ENCODE data around the gene ACP6. TPM values are rescaled to one million over a fixed set of nuclear protein-coding genes. Genes with fewer than 3 reads are reported as not detected.
"Not testable (repeated sequence)": the region's sequence is repeated elsewhere in the genome, so short reads cannot be mapped to it uniquely, and the experiment has no call there.

The ACP6 gene
- polyA plus RNA-seq, 2 of the 4 experiments (the other 2 are of a cell fraction), result 14.9 to 26.2 TPM

GRCh38 chr1:147618077-147618569 lies 52.2 kb downstream of the ACP6 start (continued):
- no peak for TF ChIP-seq PHF8 (IDR thresholded peaks at IDR 0.05; ENCODE audit: borderline replicate concordance, low read depth)
- TF ChIP-seq POLR2A (IDR thresholded peaks at IDR 0.05; ENCODE audit: low read length), result no peak
- TF ChIP-seq CBX2 (IDR thresholded peaks at IDR 0.05; ENCODE audit: borderline replicate concordance, low read depth), result no peak

- FAIRE-seq, CTCF ChIA-PET: not testable (repeated sequence)
These were observed 55.4 kb downstream of the ACP6 start for GRCh38 chr1:147614966-147615365.

GRCh38 chr1:147613506-147613905 lies 56.8 kb downstream of the ACP6 start:
- FAIRE-seq, result no peak
- Histone ChIP-seq H3K4me3 (no peak overlapping the region), H3K4me1 (peaks cover 22% of the 10 kb centered on the region), H3K4me2 (no peak overlapping the region), H3K27ac (no peak overlapping the region), H3K9me3 (no peaks in the 10 kb centered on the region)
- ChIA-PET POLR2A (no interaction called here), CTCF (interaction anchor here (1.0 to 1.8 kb wide), 2 partner anchors 13 kb away, joined by 4 to 5 read pairs; no protein-coding TSS in a partner anchor)
- ATAC-seq, result no peak
- DNase-seq (ENCODE audit: low read depth in 1 of 2, low spot score in 1 of 2), result no peak
- no peak for TF ChIP-seq MYC (IDR thresholded peaks at IDR 0.05; ENCODE audit: borderline replicate concordance, low read length)
- TF ChIP-seq HOXB13 (CRISPR knock-in tag; IDR thresholded peaks at IDR 0.05; ENCODE audit: low read depth), result no peak
- no peak for TF ChIP-seq RFX5 (IDR thresholded peaks at IDR 0.05)
- no peak for TF ChIP-seq PHF8 (IDR thresholded peaks at IDR 0.05; ENCODE audit: borderline replicate concordance, low read depth)
- no peak for TF ChIP-seq USF2 (IDR thresholded peaks at IDR 0.05)

More at GRCh38 chr1:147614966-147615365, 55.4 kb downstream of the ACP6 start:
- POLR2A ChIA-PET; H3K9me3 ChIP-seq; ATAC-seq; DNase-seq (ENCODE audit: low read depth in 1 of 2, low spot score in 1 of 2); H3K27ac ChIP-seq; H3K4me3 ChIP-seq; H3K4me2 ChIP-seq: not testable (repeated sequence)
- H3K4me1 ChIP-seq, result peaks cover 22% of the 10 kb centered on the region
- 92% methylated on average over 4 of the region's 4 CpGs for WGBS (ENCODE audit: missing lambda C conversion rate)
- TF ChIP-seq CEBPB (IDR thresholded peaks at IDR 0.05), result peak in 1 of 2 experiments; percentile 32; a peak in 1 of 4 replicates

- FAIRE-seq (no peak), ATAC-seq (peak; percentile 95 to 99), DNase-seq (ENCODE audit: low read depth in 1 of 2, low spot score in 1 of 2) (peak; percentile 65 to 77)
- Histone ChIP-seq H3K4me2 (peak overlapping the region; percentile 56), H3K9me3 (no peaks in the 10 kb centered on the region), H3K27ac (peak overlapping the region in 1 of 2 experiments; percentile 35; a peak in 3 of 6 replicates), H3K4me1 (peaks cover 22% of the 10 kb centered on the region), H3K4me3 (no peak overlapping the region)
- CTCF ChIA-PET, result interaction anchor here (0.6 to 2.9 kb wide), 5 partner anchors 9 to 280 kb away, joined by 3 to 9 read pairs (median 3); no protein-coding TSS in a partner anchor
- WGBS (ENCODE audit: missing lambda C conversion rate), result 15% methylated on average over 4 of the region's 4 CpGs
- POLR2A ChIA-PET, result interaction anchor here (1.0 to 1.5 kb wide), 2 partner anchors 13 to 97 kb away, joined by 3 to 5 read pairs; no protein-coding TSS in a partner anchor
- TF ChIP-seq USF2 (IDR thresholded peaks at IDR 0.05) (peak; percentile 51; the same call in 1 of the 2 replicates), ZNF302 (CRISPR knock-in tag; IDR thresholded peaks at IDR 0.05) (no peak), FOXS1 (CRISPR knock-in tag; IDR thresholded peaks at IDR 0.05) (no peak), RFX5 (IDR thresholded peaks at IDR 0.05) (no peak), FOSL2 (IDR thresholded peaks at IDR 0.05) (no peak), FOSL2 (CRISPR knock-in tag; IDR thresholded peaks at IDR 0.05) (peak; percentile 62), GATA3 (IDR thresholded peaks at IDR 0.05; ENCODE audit: borderline replicate concordance) (peak; percentile 36; the same call in 1 of the 2 replicates), JUN (IDR thresholded peaks at IDR 0.05) (no peak)
These were observed 58.0 kb downstream of the ACP6 start for GRCh38 chr1:147612366-147612765.

GRCh38 chr1:147611586-147611985 lies 58.7 kb downstream of the ACP6 start:
- H3K9me3 ChIP-seq, result no peaks in the 10 kb centered on the region
- no peak for FAIRE-seq
- CTCF ChIA-PET, result interaction anchor here (2.2 to 2.9 kb wide), 2 partner anchors 15 to 281 kb away, joined by 9 read pairs; no protein-coding TSS in a partner anchor
- no peak overlapping the region for H3K27ac ChIP-seq
- no peak for ATAC-seq
- H3K4me1 ChIP-seq, result peaks cover 22% of the 10 kb centered on the region
- 93% methylated on average over 8 of the region's 8 CpGs for WGBS (ENCODE audit: missing lambda C conversion rate)
- peak overlapping the region; percentile 56 for H3K4me2 ChIP-seq
- no peak for DNase-seq (ENCODE audit: low read depth in 1 of 2, low spot score in 1 of 2)
- H3K4me3 ChIP-seq, result no peak overlapping the region
- POLR2A ChIA-PET, result interaction anchor here (1.5 kb wide), 1 partner anchor 12 kb away, joined by 5 read pairs; no protein-coding TSS in a partner anchor
- TF ChIP-seq HMGXB4 (CRISPR knock-in tag; IDR thresholded peaks at IDR 0.05; ENCODE audit: borderline replicate concordance) (no peak), HEYL (CRISPR knock-in tag; IDR thresholded peaks at IDR 0.05) (no peak), NFE2L2 (conservative IDR thresholded peaks at IDR 0.05; ENCODE audit: low read length) (no peak), FOSB (CRISPR knock-in tag; IDR thresholded peaks at IDR 0.05) (no peak), MAZ (IDR thresholded peaks at IDR 0.05; ENCODE audit: borderline replicate concordance, low read depth, low read length) (no peak), RCOR1 (IDR thresholded peaks at IDR 0.05; ENCODE audit: low read depth, low read length) (no peak), NR3C1 (IDR thresholded peaks at IDR 0.05) (no peak), ZSCAN20 (CRISPR knock-in tag; IDR thresholded peaks at IDR 0.05) (no peak), RAD21 (conservative IDR thresholded peaks at IDR 0.05 in 1 of 2, IDR thresholded peaks at IDR 0.05 in 1 of 2) (no peak), POLR2A (IDR thresholded peaks at IDR 0.05; ENCODE audit: low read length) (no peak), HDAC2 (IDR thresholded peaks at IDR 0.05) (no peak)
